Astrocyte of the spinal cord (primary cell): ENCODE data around the gene TNIK.

Source experiments
- DNase-seq: peaks from one replicate; pipeline ENCODE4 v3.0.0; 2011; ENCODE audit warnings: low read depth, low spot score
- H3K4me3 ChIP-seq: 2 replicates; pipeline ENCODE4 v1.5.1; 2011; ENCODE audit warnings: low read depth, mild to moderate bottlenecking, low read length, moderate library complexity
- CTCF ChIP-seq: IDR thresholded peaks from 2 replicates; pipeline ENCODE4 v1.5.1; 2012; ENCODE audit warnings: low read depth, mild to moderate bottlenecking, low read length, inconsistent platforms
- in situ Hi-C: cut with HindIII; loops from 2 replicates; pipeline ENCODE4 v1.10.0; 2017; ENCODE audit warnings: low sequenced_read_pairs

The TNIK gene

DNA sequence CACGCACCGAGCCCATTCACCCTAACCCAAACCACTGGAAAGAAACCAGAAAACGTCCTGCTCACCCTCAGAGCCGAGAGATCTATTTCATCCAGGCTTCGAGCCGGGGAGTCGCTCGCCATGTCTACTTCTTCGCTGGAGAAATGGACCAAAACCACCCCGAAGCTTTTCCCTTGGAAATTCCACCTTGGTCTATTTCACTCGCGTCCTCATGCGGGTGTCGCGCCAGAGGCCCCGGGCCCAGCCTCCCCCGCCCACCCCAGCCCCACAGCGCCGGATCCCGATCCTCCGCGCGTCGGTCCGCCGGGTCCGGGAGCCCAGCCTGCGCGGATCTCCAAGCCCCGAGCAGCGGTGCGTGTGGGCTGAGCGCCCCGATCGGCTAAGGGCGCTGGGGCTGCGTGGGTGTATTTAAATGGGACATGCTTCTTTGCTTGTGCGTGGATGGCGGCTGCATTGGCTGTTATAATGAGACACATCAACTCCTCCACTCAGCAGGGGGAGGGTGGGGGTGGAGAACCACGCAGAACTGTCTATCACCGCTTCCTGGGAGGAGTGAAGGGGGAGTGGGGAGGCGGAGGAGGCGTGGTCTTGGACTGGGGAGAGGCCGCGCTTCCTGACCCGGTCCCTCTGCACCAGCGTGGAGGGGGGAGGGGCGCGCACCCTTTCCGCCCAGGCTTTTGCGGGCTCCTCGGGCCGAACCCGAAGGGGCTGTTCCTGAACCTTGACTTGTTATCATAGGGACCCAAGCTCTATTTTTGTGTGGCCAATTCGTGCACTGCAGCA, at the start of gene TNIK:
Gene TNIK (minus strand): TSS at position 464 of the 783 bp plus-strand sequence. CDS start 342 bp downstream, at position 122.
- H3K4me3 ChIP-seq: peak within 1 kb of the TSS; percentile 74
- DNase-seq: peak; percentile 84
- TF ChIP-seq CTCF: peak; percentile 12
- in situ Hi-C loops: no loop called here

- in situ Hi-C loops: no loop called here
- no peak for DNase-seq
- H3K4me3 ChIP-seq: no peak overlapping the region
- TF ChIP-seq CTCF: no peak
Measured at GRCh38 chr3:171508676-171509075, 48.5 kb upstream of the TNIK start.

DNA sequence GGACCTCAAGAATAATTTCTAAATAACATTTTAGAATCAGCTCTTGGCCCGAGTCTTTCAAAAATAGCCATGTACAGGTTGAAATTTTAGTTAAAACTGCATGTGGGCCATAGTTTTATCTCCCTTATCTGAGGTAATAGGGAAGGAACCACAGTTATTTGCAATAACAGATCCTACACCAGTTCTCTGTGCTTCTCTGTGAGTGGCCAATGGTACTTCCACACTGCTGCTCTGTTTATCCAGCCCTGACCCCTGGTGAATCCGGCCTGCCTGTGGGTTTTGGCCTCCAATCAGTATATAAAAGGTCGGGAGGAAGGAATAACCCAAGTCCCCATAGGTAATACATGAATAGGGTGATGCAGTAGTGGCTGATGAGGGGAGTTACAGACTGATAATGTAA, 48.0 kb upstream of the TNIK start:
- TF ChIP-seq CTCF: no peak
- no peak overlapping the region for H3K4me3 ChIP-seq
- in situ Hi-C loops: no loop called here
- no peak for DNase-seq

DNA sequence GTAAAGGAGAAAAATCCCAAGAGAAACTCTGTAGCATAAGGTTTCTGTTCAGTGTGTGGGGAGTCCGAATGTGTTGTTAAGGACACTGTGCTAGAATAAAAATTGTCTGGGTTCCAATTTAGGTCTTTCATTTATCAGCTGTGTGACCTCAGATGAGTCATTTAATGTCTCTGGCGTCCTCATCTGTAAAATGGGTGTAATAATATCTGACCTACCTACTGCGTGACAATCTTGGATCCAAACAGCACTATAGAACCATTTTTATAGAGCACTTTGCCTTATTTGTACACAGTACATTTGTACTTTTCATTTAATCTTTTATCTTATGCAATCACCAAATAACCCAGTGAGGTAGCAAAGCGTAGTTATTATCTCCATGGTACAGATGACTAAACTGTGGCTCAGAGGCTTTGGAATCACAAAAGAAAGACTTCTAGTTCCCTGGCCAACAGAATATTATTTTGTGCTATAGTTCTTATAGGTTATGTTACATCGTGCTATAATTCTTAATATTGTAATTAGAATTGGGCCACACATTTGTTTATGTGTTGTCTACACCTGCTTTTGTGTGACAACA, 46.6 kb upstream of the TNIK start:
- no peak overlapping the region for H3K4me3 ChIP-seq
- in situ Hi-C loops: no loop called here
- DNase-seq: peak; percentile 3
- TF ChIP-seq CTCF: no peak

DNA sequence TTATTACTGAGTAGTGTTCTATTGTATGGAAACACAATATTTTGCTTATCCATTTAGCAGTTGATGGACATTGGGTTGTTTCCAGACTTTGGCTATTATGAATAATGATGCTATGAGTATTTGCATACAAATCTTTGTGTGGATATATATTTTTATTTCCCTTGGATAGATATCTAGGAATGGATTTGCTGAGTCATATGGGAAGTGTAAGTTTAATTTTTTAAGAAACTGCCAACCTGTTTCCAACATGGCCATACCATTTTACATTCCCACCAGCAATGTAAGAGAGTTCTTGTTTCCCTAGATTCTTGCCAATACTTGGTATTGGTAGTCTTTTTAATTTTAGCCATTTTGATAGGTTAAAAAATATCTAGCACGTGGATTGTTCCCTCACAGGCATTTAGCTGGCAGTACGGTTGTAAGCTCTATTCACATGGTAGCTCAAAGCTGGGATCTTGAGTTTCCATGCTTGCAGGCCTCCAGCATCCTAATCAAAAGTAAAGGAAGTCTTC, 45.7 kb upstream of the TNIK start:
- in situ Hi-C loops: no loop called here
- H3K4me3 ChIP-seq: no peak overlapping the region
- DNase-seq: no peak
- TF ChIP-seq CTCF: no peak

- in situ Hi-C loops: no loop called here
- DNase-seq: no peak
- TF ChIP-seq CTCF: no peak
Measured at GRCh38 chr3:171504376-171504775, 44.2 kb upstream of the TNIK start.

More at GRCh38 chr3:171504376-171504775, 44.2 kb upstream of the TNIK start:
- H3K4me3 ChIP-seq: no peak overlapping the region
